Activated T-cell treated with anti-CD3 and anti-CD28 coated beads for 48 hours (primary cell): ENCODE results near the gene CFAP70.
A peak's percentile ranks its signal among the peaks of the same experiment; 100 is the strongest.
"Not testable (repeated sequence)": the region's sequence is repeated elsewhere in the genome, so short reads cannot be mapped to it uniquely, and the experiment has no call there.

ENCODE experiments used
- DNase-seq: peaks from one replicate; pipeline ENCODE4 v3.0.0-alpha.2; 2020; ENCODE audit warnings: low read depth

Gene CFAP70

GRCh38 chr10:73358331-73359279, at the start of gene CFAP70:
Gene CFAP70 (minus strand): TSS chr10:73358864. CDS start chr10:73354796, 4,068 bp downstream.
- peak; percentile 89 for DNase-seq

- DNase-seq, result no peak
Observed at GRCh38 chr10:73408061-73408460, 49.4 kb upstream of the CFAP70 start.

GRCh38 chr10:73407495-73407894, 48.8 kb upstream of the CFAP70 start:
- no peak for DNase-seq

- no peak for DNase-seq
Observed at GRCh38 chr10:73406846-73407245, 48.2 kb upstream of the CFAP70 start.

- DNase-seq, result no peak
Observed at GRCh38 chr10:73405556-73405955, 46.9 kb upstream of the CFAP70 start.

- no peak for DNase-seq
Observed at GRCh38 chr10:73404690-73405089, 46.0 kb upstream of the CFAP70 start.

GRCh38 chr10:73401636-73402035, 43.0 kb upstream of the CFAP70 start:
- DNase-seq, result no peak

GRCh38 chr10:73399063-73399462, 40.4 kb upstream of the CFAP70 start:
- no peak for DNase-seq

GRCh38 chr10:73398024-73398423, 39.4 kb upstream of the CFAP70 start:
- DNase-seq, result no peak

- not testable (repeated sequence) for DNase-seq
Observed at GRCh38 chr10:73394325-73394724, 35.7 kb upstream of the CFAP70 start.

GRCh38 chr10:73388228-73388627, 29.6 kb upstream of the CFAP70 start:
- DNase-seq, result no peak

- DNase-seq, result no peak
Observed at GRCh38 chr10:73386583-73386982, 27.9 kb upstream of the CFAP70 start.

- no peak for DNase-seq
Observed at GRCh38 chr10:73379064-73379748, 20.5 kb upstream of the CFAP70 start.

GRCh38 chr10:73376679-73377078, 18.0 kb upstream of the CFAP70 start:
- DNase-seq, result no peak

- DNase-seq, result peak; percentile 5
Observed at GRCh38 chr10:73368238-73368637, 9.6 kb upstream of the CFAP70 start.

- no peak for DNase-seq
Observed at GRCh38 chr10:73366381-73367298, 8.0 kb upstream of the CFAP70 start.

- no peak for DNase-seq
Observed at GRCh38 chr10:73364964-73365363, 6.3 kb upstream of the CFAP70 start.

GRCh38 chr10:73359492-73359891, 828 bp upstream of the CFAP70 start:
- DNase-seq, result no peak

- DNase-seq, result no peak
Observed at GRCh38 chr10:73357821-73358220, 843 bp downstream of the CFAP70 start.

GRCh38 chr10:73357166-73357565, 1.5 kb downstream of the CFAP70 start:
- DNase-seq, result no peak

GRCh38 chr10:73344269-73344668, 14.4 kb downstream of the CFAP70 start:
- no peak for DNase-seq

GRCh38 chr10:73340121-73340520, 18.5 kb downstream of the CFAP70 start:
- DNase-seq, result no peak
